HL-60 (cell line): Measurements from ENCODE around the gene ARMC10.

Experiments
- CTCF ChIP-seq: IDR thresholded peaks from one replicate; pipeline ENCODE4 v1.5.1; 2011; ENCODE audit warnings: low read length, control low read depth, inconsistent platforms; ENCODE audit not compliant: insufficient read depth
- GABPA ChIP-seq: IDR thresholded peaks from 2 replicates; pipeline ENCODE4 v1.6.1; 2012; ENCODE audit warnings: low read depth
- POLR2AphosphoS5 ChIP-seq: IDR thresholded peaks from 2 replicates; pipeline ENCODE4 v1.6.1; 2012; ENCODE audit warnings: low read depth

- TF ChIP-seq CTCF (peak; percentile 45), POLR2AphosphoS5 (no peak), GABPA (no peak)
Measured at GRCh38 chr7:103065667-103066066, 9.3 kb upstream of the ARMC10 start.
